GM13977 (cell line): ENCODE data around the gene TRIM38.

Source experiments
- DNase-seq: peaks from one replicate; pipeline ENCODE4 v3.0.0; 2012; ENCODE audit warnings: low spot score
- in situ Hi-C: fragments of 300-500 bp; cut with MboI; formaldehyde crosslinking; loops from one replicate; pipeline ENCODE4 v1.12.0; 2022; ENCODE audit warnings: low sequenced_read_pairs, low pct_unique_long_range_greater_than_20kb, mixed read lengths, inconsistent platforms; ENCODE audit not compliant: unreplicated experiment
- TF ChIP-seq, protein P1 (sequence below): IDR thresholded peaks from 2 replicates; pipeline ENCODE4 v1.5.1; 2012; ENCODE audit warnings: mild to moderate bottlenecking, control low read depth; ENCODE audit not compliant: insufficient read depth; ENCODE audit errors: extremely low read depth, missing control alignments

Gene TRIM38

GRCh38 chr6:26019967-26020328, 57.3 kb downstream of the TRIM38 start:
- DNase-seq, result no peak
- in situ Hi-C loops, result no loop called here
- TF ChIP-seq, protein P1, sequence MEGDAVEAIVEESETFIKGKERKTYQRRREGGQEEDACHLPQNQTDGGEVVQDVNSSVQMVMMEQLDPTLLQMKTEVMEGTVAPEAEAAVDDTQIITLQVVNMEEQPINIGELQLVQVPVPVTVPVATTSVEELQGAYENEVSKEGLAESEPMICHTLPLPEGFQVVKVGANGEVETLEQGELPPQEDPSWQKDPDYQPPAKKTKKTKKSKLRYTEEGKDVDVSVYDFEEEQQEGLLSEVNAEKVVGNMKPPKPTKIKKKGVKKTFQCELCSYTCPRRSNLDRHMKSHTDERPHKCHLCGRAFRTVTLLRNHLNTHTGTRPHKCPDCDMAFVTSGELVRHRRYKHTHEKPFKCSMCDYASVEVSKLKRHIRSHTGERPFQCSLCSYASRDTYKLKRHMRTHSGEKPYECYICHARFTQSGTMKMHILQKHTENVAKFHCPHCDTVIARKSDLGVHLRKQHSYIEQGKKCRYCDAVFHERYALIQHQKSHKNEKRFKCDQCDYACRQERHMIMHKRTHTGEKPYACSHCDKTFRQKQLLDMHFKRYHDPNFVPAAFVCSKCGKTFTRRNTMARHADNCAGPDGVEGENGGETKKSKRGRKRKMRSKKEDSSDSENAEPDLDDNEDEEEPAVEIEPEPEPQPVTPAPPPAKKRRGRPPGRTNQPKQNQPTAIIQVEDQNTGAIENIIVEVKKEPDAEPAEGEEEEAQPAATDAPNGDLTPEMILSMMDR, result no peak

GRCh38 chr6:26020329-26021000, 57.9 kb downstream of the TRIM38 start:
- in situ Hi-C loops, result no loop called here
- TF ChIP-seq, protein P1, result no peak
- peak; percentile 87 for DNase-seq

DNA sequence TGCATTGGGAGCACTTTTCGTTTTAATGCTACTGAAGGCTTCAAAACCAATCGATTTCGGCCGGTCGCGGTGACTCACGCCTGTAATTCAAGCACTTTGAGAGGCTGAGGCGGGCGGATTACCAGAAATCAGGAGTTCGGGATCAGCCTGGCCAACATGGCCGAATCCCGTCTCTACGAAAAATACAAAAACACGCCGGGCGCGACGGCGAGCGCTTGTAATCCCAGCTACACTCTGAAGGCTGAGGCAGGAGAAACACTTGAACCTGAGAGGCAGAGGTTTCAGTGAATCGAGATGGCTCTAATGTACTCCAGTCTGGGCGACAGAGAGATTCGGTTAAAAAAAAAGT, 58.4 kb downstream of the TRIM38 start:
- in situ Hi-C loops, result no loop called here
- TF ChIP-seq, protein P1, result no peak
- no peak for DNase-seq

DNA sequence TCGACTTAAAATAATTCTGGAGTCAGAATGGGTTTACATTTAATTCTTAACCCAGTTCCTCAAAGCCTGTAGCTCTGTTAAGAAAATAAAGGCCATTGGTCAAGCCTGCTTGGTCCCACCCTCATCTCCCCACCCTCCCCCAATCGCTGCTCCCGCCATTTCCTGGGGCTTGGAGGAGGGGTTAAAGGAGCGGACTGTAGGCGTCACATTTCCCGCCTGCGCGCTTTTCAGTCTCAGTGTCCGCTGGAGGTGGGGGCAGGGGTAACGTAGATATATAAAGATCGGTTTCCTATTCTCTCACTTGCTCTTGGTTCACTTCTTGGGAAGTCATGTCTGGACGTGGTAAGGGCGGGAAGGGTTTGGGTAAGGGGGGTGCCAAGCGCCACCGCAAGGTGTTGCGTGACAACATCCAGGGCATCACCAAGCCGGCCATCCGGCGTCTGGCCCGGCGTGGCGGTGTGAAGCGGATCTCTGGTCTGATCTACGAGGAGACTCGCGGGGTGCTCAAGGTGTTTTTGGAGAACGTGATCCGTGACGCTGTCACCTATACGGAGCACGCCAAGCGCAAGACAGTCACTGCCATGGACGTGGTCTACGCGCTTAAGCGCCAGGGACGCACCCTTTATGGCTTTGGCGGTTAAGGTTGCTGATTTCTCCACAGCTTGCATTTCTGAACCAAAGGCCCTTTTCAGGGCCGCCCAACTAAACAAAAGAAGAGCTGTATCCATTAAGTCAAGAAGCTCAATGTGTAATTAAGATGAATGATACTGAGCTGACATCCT, 58.9 kb downstream of the TRIM38 start:
- in situ Hi-C loops, result no loop called here
- peak; percentile 88 for DNase-seq
- TF ChIP-seq, protein P1, result no peak

- peak; percentile 49 for DNase-seq
- TF ChIP-seq, protein P1, result no peak
- in situ Hi-C loops, result no loop called here
Observed at GRCh38 chr6:26022132-26022472, 59.5 kb downstream of the TRIM38 start.

GRCh38 chr6:26022737-26023136, 60.1 kb downstream of the TRIM38 start:
- no peak for DNase-seq
- TF ChIP-seq, protein P1, result no peak
- in situ Hi-C loops, result no loop called here
